GM21515 (cell line): ENCODE measurements around the gene CERK.

Experiments
- ATAC-seq: cut with Tn5 transposase; IDR thresholded peaks from one replicate; pipeline ENCODE4 v1.9.1; 2021; ENCODE audit not compliant: unreplicated experiment

CERK gene

DNA sequence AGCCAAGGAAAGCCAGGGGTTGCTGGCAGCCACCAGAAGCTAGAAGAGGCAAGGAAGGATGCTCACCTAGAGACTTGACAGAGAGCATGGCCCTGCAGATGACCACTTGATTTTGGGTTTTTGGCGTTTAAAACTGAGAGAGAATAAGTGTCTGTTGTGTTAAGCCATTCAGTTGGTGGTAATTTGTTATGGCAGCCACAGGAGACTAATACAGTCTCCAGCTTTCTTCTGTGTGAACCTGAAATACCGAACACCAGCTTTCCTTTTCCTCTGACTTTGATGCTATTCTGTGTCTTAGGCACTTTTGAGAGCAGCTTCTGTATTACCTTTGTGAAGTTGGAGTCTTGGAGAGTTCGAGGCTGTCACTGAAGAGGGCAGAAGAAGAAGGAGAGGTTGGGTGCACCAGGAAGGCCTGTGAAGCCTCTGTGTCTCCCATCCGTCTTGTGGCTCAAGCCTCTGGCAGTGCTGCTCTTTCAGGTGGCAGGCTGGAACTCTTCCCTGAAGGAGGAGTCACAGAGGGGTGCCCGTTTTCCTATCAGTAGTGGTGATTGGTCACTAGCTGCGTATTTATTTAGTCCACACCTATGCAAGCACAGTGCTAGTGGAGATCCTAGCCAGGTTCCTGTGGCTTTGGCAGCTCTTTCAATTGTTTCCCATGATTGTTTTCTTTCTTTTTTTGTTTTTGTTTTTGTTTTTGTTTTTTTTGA is 26.9 kb upstream of the CERK start:
- no peak for ATAC-seq

DNA sequence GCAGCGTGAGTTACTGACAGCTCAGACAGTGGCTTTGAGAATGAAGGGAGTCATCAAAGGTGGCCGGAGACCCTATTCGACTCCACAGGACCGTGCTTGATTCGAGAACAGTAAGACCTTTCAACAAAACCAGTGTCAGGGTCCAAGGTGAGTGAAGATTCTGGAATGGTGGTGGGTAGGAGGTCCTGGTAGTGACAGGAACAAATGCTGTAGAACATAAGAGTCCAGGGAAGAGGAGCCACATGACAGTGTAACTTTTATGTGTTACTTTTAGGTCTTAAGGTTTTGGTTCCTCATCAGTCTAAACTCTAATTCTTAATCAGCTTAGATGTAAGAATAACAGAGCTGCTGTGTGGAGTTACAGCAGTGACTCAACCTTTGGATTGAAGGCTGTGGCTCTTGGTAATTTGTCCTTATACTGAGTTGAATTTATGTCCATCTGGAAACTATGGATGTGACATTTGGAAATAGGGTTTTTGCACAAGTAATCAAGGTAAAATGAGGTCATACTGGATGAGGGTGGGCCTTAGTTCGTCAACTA is 26.2 kb upstream of the CERK start:
- no peak for ATAC-seq

GRCh38 chr22:46763051-46763705 is 25.1 kb upstream of the CERK start:
- ATAC-seq, result peak; percentile 53

GRCh38 chr22:46762238-46763050 is 24.4 kb upstream of the CERK start, which contains the start of gene TBC1D22A:
TSS of gene TBC1D22A (plus strand) at chr22:46762650. CDS start at chr22:46762787, 137 bp downstream.
- ATAC-seq, result peak; percentile 61

- ATAC-seq, result no peak
These were observed 23.6 kb upstream of the CERK start for GRCh38 chr22:46761539-46762237.

DNA sequence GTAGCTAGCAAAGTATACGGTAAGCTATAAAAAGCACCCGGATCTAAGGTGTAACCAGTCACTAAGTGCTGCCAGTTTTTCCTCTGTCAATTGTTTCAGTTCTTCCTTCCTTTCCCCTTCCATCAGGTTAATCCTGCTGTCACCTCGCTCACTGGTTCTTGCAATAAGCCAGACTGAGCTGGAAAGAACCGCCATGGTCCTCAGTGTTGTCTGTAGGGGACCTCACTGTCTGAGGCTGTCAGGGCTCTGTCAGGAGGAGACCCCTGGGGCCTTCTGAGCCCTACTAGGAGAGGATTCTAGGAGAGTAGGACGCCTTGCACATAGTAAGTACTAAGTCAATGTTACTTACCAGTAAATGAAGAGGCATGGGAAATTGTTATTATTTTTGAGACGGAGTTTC is 23.0 kb upstream of the CERK start:
- ATAC-seq, result no peak

DNA sequence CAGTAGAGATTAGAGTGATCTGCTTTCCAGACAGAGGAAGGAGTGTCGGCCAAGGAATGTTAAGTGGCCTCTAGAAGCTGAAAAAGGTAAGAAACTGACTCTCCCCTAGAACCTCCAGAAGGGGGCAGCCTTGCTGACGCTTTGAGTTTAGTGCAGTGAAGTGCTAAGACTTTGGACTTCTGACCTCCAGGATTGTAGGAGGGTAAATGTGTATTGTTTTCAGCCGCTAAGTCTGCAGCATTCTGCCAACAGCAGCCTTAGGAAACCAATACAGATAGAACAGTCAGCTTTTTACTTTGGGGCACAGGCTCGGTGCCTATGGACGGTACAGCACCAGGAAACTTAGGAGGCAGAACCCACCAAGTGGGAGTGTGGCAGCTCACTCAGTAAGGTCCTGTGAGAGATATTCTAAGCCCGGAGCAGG is 20.8 kb upstream of the CERK start:
- no peak for ATAC-seq

GRCh38 chr22:46758121-46758520 is 20.1 kb upstream of the CERK start:
- no peak for ATAC-seq

GRCh38 chr22:46757104-46757503 is 19.1 kb upstream of the CERK start:
- no peak for ATAC-seq

- ATAC-seq, result no peak
These were observed 18.0 kb upstream of the CERK start for GRCh38 chr22:46756097-46756496.

GRCh38 chr22:46755525-46755924 is 17.5 kb upstream of the CERK start:
- ATAC-seq, result no peak

GRCh38 chr22:46754826-46755225 is 16.8 kb upstream of the CERK start:
- no peak for ATAC-seq

- ATAC-seq, result no peak
These were observed 16.2 kb upstream of the CERK start for GRCh38 chr22:46754110-46754799.

DNA sequence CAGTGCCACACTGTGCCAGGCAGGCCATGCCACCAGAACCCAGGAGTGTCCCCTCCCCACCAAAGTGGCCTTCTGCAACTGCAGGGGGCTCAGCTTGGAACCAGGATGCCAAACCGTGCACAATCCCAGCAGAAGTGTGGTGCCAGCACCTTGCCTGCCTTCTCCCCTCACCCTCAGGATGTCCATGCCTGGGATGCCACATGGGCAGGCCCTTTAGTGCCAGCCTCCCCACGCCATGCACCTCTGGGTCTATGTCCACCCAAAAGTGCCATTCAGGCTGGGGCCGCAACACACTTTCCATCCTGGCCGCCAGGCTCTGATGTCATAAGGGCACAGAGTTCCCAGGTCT is 15.7 kb upstream of the CERK start:
- no peak for ATAC-seq

DNA sequence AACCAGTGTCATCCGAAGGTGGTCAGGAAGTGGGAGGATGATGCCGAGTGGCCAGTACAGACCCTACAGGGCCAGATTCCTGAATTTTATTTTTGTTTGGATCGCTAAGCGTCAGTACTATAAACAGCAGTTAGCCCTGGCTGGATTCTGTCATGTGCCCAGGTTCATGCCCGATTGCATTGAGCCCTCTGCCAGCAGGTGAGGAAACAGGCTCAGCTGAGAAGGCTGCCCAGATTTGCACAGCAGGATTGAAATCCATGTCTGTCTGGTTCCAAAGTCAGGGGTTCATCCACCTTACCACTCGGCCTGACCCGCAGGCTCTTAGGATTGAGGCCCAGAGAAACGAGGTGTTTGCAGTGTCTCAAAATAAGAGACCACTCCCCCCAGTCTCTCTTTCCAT is 15.3 kb upstream of the CERK start:
- ATAC-seq, result no peak

DNA sequence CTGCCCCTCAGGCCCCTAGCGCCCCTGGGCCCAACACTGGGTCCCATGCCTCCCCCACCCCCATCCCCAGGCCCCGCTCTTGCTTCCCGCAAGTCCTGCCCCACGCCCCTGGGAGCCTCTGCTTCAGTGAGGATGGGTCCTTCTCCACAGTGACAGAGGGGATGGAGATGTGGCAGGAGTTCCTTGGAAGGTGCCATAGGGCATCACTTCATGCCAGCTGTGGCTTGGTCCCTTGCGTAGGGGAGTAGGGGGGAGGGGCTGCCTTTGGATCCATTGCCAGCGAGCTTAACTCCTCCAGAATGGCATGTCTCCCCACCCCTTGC is 14.9 kb upstream of the CERK start:
- ATAC-seq, result no peak

GRCh38 chr22:46752286-46752987 is 14.4 kb upstream of the CERK start:
- no peak for ATAC-seq

DNA sequence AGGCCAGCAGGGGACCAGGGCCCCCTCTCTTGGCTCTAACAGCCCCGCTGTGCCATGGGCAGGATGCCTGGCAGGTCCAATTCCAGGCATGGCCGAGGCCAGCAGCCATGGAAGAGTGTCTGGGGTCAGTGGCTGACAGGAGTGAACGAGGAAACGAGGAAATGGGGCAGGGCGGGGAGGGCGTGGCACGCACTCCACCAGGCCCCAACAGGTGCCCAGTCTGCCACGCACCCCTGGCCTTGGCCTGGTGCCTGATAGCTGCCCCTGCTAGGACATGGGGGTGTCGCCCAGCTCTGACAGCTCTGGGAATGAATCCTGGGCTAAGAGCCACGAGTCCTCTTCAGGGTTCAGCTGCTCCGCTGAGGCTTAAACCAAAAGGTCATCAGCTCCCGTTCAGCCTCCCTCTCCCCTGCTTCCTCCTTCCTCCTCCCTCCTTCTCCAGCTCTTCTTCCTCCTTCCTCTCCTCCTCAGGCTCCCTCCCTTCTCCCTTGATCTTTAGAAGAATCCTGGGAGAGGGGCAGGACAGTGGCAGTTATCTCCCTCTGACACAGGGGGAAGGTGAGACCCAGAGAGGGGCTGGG is 12.9 kb upstream of the CERK start:
- no peak for ATAC-seq

GRCh38 chr22:46750530-46750800 is 12.4 kb upstream of the CERK start:
- no peak for ATAC-seq
